Activated CD8-positive, alpha-beta memory T cell treated with anti-CD3 and anti-CD28 coated beads for 36 hours (primary cell): ENCODE measurements around the gene COPRS. TPM values are rescaled to one million over a fixed set of nuclear protein-coding genes. Genes with fewer than 3 reads are reported as not detected.
"Not testable (repeated sequence)": the region's sequence is repeated elsewhere in the genome, so short reads cannot be mapped to it uniquely, and the experiment has no call there.

Source experiments
- CTCF ChIA-PET: fragments of 350-600 bp; sonication (Branson Sonifier 250); formaldehyde crosslinking; loops from one replicate; lab custom pipeline; 2021; ENCODE audit warnings: antibody characterized with exemption; lab: Charles Lee
- POLR2A ChIA-PET: fragments of 350-600 bp; sonication (Branson Sonifier 250); formaldehyde crosslinking; loops from one replicate; lab custom pipeline; 2021; ENCODE audit warnings: antibody characterized with exemption; lab: Charles Lee
- total RNA-seq, 2 experiments: library from RNA; stranded (reverse); gene quantifications; one replicate each; pipeline ENCODE4 v1.2.3, GENCODE V29; 2021

COPRS gene
- total RNA-seq, 2 experiments from 2014 or later = 70.6 to 74.7 TPM

- CTCF ChIA-PET = interaction anchor here (1.4 kb wide), 1 partner anchor 11 kb away, joined by 3 read pairs; no protein-coding TSS in a partner anchor
- POLR2A ChIA-PET = no interaction called here
Measured at GRCh38 chr17:31856750-31857149, 2.3 kb downstream of the COPRS start.

GRCh38 chr17:31854672-31855071 lies 4.4 kb downstream of the COPRS start:
- ChIA-PET CTCF (interaction anchor here (2.3 kb wide), 1 partner anchor 12 kb away, joined by 9 read pairs; no protein-coding TSS in a partner anchor), POLR2A (no interaction called here)

GRCh38 chr17:31853911-31854470 lies 5.1 kb downstream of the COPRS start:
- ChIA-PET POLR2A (no interaction called here), CTCF (interaction anchor here (2.3 kb wide), 1 partner anchor 12 kb away, joined by 9 read pairs; no protein-coding TSS in a partner anchor)

GRCh38 chr17:31845291-31845690 lies 13.8 kb downstream of the COPRS start:
- ChIA-PET POLR2A (no interaction called here), CTCF (interaction anchor here (0.6 to 1.4 kb wide), 2 partner anchors 11 to 286 kb away, joined by 3 to 4 read pairs; no protein-coding TSS in a partner anchor)

GRCh38 chr17:31843070-31843745 lies 15.8 kb downstream of the COPRS start:
- CTCF ChIA-PET = interaction anchor here (0.6 to 2.6 kb wide), 13 partner anchors 11 to 454 kb away, joined by 3 to 16 read pairs (median 3); partner anchors contain the start of gene COPRS
- POLR2A ChIA-PET = no interaction called here

- CTCF ChIA-PET = interaction anchor here (0.6 to 2.6 kb wide), 14 partner anchors 10 to 454 kb away, joined by 3 to 16 read pairs (median 4); partner anchors contain the start of gene COPRS
- POLR2A ChIA-PET = no interaction called here
Measured at GRCh38 chr17:31842195-31843069, 16.6 kb downstream of the COPRS start.

- ChIA-PET CTCF (interaction anchor here (0.9 to 2.6 kb wide), 11 partner anchors 10 to 453 kb away, joined by 3 to 16 read pairs (median 4); partner anchors contain the start of gene COPRS), POLR2A (no interaction called here)
Measured at GRCh38 chr17:31841850-31842194, 17.2 kb downstream of the COPRS start.

GRCh38 chr17:31838636-31839225 lies 20.3 kb downstream of the COPRS start:
- POLR2A ChIA-PET = no interaction called here
- CTCF ChIA-PET = interaction anchor here (1.0 kb wide), 1 partner anchor 9 kb away, joined by 3 read pairs; no protein-coding TSS in a partner anchor

GRCh38 chr17:31835984-31836383 lies 23.1 kb downstream of the COPRS start:
- CTCF ChIA-PET = no interaction called here

GRCh38 chr17:31834448-31834847 lies 24.6 kb downstream of the COPRS start:
- POLR2A ChIA-PET = interaction anchor here (0.7 kb wide), 1 partner anchor 280 kb away, joined by 8 read pairs; no protein-coding TSS in a partner anchor

More at GRCh38 chr17:31835984-31836383, 23.1 kb downstream of the COPRS start:
- POLR2A ChIA-PET = no interaction called here

GRCh38 chr17:31832746-31833145 lies 26.3 kb downstream of the COPRS start:
- ChIA-PET CTCF (interaction anchor here (2.7 kb wide), 1 partner anchor 9 kb away, joined by 9 read pairs; no protein-coding TSS in a partner anchor), POLR2A (no interaction called here)

More at GRCh38 chr17:31834448-31834847, 24.6 kb downstream of the COPRS start:
- CTCF ChIA-PET = no interaction called here

- CTCF ChIA-PET = interaction anchor here (1.6 to 2.7 kb wide), 2 partner anchors 7 to 11 kb away, joined by 3 to 9 read pairs; no protein-coding TSS in a partner anchor
- POLR2A ChIA-PET = no interaction called here
Measured at GRCh38 chr17:31830971-31831858, 27.8 kb downstream of the COPRS start.

- CTCF ChIA-PET = interaction anchor here (1.6 kb wide), 1 partner anchor 9 kb away, joined by 3 read pairs; no protein-coding TSS in a partner anchor
Measured at GRCh38 chr17:31829649-31830048, 29.4 kb downstream of the COPRS start.

GRCh38 chr17:31828955-31829354 lies 30.1 kb downstream of the COPRS start:
- CTCF ChIA-PET, POLR2A ChIA-PET: not testable (repeated sequence)

More at GRCh38 chr17:31829649-31830048, 29.4 kb downstream of the COPRS start:
- POLR2A ChIA-PET = no interaction called here

- CTCF ChIA-PET = interaction anchor here (1.8 kb wide), 1 partner anchor 17 kb away, joined by 4 read pairs; no protein-coding TSS in a partner anchor
- POLR2A ChIA-PET = no interaction called here
Measured at GRCh38 chr17:31825961-31826691, 32.9 kb downstream of the COPRS start.

GRCh38 chr17:31824766-31825360 lies 34.2 kb downstream of the COPRS start:
- POLR2A ChIA-PET = no interaction called here
- CTCF ChIA-PET = no interaction called here

GRCh38 chr17:31823014-31823413 lies 36.0 kb downstream of the COPRS start:
- CTCF ChIA-PET = no interaction called here
- POLR2A ChIA-PET = no interaction called here
